Globus pallidus (tissue), 1 donor: ENCODE data around the gene PAX7.

Experiments used
- DNase-seq: peaks from one replicate; pipeline ENCODE4 v3.0.0-alpha.2; 2015; ENCODE audit warnings: low spot score

Gene PAX7

DNA sequence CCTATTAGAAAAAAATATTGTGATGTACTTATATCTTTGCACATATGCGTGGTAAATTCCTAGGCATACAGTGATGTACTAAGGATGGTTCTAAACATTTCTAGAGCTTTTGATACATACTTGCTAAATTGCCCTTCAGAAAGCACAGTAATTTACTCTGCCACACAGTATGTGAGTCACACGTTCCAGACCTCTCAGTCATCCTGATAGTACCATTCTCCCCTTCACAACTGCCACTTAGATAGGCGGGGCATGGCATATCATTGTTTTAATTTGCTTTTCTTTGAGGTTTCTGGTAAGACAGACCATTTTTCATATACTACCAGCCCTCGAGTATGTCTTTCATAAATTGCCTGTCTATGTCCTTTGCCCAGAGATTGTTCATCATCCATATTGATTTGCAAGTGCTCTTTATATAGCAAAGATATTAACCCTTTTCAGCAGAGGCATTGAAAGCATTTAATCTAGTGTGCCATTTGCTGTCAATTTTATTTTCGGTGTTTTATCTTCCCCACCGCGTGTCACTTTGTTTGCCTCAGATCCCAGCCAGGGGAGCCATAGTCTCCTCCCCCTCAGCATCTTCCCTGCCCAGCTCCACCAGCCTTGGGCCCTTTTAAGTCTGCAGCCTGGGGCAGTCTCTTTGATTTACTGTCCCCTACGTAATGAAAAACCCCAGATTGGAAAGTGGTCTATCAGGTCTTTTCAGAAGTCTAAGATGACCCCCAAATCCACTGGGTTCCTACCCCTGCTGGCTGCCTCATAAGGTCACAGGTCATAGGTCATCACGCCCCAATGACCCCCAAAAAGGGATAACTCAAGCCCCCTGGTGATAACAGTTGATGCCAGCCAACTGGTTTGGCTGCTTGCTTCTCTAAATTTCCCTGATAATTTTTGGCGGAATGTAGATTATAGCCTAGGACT, 11.8 kb upstream of the PAX7 start:
- no peak for DNase-seq

DNA sequence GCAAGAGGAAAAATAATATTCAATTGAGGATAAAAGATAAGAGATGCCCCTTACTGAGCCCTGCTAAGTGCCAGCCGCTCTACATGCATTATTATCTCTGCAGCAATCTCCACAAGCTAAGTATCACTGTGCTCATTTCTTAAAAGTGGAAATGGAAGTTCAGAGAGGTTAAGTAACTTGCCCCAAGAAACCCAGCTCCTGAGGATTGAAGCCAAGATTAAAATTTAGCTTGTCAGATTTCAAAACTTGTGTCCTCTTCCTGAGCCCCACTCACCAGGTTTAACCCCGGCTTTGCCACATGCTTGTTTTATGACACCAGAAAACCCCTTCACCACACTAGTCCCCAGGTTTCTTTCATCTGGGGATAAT, 11.2 kb upstream of the PAX7 start:
- no peak for DNase-seq

DNA sequence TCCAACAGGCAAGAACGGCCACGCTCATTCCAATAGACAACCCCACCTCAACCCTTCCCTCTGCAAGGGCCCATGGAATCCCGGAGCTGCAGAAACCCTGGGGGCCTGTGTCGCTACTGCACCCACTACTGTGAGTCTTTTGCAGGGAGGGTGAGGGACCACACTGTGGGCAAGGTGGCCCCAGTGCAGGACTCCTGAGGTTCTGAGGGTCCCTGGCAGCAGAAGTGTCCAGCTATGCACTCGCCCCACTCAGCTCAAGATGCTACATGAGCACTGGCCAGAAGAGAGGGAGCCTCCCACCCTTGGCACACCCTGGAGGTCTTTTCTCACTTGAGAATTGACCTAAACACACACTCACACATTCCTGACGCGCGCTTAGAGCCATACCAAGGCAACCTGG, 2.1 kb upstream of the PAX7 start:
- DNase-seq = no peak

DNA sequence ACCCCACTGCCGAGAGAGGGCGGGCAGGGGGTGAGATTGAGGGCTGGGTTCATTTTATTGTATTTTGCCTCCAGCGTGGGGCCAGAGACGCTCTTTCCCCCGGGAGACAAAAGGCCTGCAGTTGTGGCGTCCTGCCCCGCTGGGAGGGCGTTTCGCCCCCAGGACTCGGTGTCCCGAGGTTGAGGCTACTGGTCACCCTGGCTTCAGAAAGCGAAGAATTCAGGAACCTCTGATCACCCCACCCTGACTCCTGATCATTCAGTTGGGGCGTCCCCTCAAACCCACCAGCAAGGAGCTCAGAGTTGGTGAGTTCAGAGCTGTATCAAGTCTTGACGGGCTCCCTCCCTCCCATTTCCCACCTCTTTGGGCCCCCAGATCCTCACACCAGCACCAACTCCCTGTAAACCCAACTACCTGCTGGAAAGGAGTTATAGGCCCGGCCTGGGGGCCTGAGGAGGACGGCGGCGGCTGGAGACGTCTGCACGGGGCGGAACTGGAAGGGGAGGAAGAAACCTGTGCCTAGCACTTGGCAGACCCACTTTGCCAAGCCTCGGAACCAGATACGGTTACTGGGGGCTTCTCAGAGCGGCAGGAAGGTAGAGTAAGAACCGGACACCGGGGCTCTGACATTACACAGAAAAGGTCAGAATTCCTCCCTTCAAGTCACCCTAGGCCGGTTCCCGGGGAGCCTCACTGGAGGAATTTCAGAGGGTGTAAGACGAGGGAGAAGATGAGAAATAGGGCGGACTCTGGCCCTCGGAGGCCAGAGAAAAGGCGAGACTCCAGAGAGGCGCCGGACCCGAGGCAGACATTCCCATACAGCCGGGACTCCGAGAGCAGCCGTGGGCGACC, 761 bp upstream of the PAX7 start:
- DNase-seq = no peak

DNA sequence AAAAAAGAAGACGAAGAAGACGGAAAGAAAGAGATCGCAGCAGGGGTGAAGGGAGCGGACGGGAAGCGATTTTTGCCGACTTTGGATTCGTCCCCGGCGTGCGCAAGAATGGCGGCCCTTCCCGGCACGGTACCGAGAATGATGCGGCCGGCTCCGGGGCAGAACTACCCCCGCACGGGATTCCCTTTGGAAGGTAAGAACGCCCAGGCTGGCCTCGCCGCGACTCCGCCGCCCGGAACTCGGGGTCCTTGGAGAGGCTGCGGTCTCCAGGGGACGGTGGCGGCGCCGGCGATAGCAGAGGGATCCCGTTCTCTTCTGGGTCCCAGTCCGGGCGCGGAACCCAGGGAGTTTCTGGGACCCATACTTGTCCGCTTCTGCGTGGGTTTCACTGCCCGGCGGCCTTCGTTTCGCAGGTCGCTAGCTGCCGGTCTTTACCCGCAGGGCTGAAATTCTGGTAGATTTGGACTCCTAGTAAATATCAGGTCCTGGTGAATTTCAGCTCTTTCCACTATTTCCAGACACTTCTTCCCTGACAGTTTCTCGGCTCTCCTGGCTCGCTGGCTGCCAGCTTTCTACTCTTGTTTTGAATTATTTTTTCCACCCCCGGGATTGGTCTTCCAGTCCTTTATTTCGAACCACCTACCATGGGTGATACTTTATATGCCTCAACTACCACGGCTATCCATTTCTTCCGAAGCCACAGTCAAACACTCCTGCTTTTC, 1.0 kb downstream of the PAX7 start:
- no peak for DNase-seq

DNA sequence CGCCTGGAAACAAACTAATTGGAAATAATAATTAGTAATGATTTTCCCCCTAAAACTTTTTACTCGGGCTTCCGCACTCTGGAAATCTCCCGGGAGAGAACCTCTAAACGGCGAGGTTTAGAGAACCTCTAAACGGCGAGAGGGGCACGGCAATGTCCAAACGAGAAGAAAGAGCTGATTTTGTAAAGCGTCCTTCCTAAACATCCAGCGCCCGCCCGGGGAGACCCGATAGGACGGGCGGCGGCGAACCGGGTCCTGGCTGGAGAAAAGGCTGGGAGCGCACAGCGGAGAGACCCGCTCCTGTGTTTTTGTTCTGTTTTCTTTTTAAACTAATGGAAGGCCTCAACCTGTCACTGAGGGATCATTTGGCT, 1.6 kb downstream of the PAX7 start:
- no peak for DNase-seq

DNA sequence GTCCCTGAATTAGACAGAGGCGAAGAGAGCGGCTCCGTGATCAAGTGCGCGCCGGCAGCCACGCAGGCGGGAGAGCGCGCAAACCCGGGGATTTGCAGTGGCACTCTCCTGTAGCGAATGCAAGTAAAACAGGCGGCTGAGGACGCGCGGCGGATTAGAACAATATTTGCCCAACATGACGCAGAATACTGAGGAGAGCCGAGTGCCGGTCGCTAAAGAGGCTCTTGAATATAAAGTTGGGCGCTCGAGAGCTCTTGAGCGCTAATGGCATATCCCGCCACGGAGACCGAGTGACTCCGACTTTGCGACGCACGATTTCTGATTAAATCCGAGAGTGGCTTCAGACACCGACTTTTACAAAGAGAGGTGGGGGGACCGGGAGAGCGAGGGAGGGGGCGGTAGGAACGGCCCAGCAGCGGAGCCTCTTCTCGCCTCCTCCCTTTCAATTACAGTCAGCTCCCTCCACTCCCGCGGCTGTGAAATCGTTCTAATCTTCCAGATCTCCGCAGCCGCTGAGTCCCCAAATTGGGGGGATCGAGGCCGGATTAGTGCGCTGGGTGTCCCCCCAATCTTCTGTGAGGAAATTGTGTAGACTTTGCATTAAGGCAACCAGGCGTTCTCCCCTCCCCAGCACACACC, 2.3 kb downstream of the PAX7 start:
- DNase-seq = no peak

DNA sequence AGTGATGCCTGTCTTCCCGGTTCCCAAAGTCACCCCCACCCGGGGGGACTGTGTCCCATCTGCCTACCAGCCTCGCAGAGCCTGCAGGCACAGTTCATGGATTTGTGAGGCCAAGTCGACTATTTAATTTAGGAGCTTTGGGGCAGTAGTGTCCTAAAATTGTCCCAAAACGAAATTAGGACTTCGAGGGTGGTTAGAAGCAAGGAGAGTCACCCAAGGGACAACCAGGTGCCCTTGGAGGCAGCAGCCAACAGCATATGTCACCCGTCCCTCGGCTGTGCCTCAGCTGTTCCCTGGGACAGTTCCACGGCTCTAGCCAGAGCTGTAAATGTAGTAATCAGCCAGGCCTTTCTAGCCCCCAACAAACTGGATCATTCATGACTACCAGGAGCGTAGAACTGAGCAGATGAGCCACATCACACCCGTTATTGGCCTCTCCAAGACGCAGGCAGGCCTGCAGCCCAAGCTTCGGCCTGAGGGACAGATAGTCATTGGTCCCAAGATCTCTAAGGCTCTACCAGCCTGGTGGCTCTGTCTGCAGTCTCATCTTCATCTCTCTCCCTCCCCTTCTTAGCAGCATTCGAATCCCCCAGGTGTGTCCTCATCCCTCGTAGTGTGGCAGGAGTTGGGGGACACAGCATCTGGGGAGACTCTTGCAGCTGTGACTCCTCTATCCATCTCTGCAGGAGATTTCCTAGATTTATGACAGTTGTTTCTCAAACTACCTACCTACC, 2.9 kb downstream of the PAX7 start:
- DNase-seq = no peak

DNA sequence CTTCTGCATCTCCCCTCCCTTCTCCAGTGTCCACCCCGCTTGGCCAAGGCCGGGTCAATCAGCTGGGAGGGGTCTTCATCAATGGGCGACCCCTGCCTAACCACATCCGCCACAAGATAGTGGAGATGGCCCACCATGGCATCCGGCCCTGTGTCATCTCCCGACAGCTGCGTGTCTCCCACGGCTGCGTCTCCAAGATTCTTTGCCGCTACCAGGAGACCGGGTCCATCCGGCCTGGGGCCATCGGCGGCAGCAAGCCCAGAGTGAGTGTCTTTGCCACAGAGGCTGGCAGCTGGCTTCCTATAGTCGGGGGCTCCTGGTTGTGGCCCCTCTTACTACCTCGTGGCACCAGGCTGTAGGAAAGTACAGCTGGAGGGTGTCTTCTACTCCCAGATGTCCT, 3.6 kb downstream of the PAX7 start:
- no peak for DNase-seq

DNA sequence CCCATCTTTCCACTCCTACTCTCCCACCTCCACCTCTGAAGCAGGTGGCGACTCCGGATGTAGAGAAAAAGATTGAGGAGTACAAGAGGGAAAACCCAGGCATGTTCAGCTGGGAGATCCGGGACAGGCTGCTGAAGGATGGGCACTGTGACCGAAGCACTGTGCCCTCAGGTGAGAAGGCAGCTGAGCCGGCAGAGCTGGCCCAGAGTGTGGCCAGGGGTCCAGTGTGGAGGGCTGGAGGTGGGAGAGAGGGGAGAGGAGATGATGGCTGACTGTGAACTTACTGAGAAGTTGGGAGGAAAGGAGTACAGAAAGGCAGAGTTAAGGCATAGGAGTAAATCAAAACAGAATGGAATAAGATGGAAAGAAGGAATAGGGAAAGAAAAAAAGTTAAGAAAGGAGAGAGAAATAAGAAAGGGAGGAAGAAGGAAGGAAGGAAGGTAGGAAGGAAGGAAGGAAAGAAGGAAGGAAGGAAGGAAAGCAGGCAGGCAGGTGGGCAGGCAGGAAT, 4.5 kb downstream of the PAX7 start:
- DNase-seq = no peak

DNA sequence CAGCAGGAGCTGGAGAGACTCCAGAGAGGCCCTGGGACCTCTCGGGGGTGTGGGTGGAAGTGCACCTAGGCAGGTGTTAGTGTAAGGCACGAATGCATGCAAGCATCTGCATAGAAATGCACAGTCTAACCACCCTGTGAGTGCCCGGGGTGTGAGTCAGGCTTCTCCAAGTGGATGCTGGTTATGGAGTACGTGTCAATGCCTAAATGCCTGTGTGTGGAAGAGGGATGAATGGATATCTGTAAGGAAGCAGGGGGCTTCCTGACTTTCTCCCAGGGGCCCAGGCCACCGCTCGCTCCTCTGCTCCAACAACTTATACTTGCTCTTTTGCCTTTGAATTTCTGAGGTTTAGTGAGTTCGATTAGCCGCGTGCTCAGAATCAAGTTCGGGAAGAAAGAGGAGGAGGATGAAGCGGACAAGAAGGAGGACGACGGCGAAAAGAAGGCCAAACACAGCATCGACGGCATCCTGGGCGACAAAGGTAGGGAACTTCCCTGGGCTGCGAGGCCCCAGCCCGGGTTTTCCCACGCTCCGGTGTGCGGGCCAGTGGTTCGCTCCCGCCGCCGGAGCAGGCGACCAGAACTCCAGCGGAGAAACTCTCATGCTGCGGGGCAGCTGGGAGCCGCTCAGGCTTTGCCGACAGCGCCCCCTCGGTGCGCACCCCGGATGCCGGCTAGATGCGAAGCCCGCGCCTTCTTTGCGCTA, 5.4 kb downstream of the PAX7 start:
- DNase-seq = no peak

DNA sequence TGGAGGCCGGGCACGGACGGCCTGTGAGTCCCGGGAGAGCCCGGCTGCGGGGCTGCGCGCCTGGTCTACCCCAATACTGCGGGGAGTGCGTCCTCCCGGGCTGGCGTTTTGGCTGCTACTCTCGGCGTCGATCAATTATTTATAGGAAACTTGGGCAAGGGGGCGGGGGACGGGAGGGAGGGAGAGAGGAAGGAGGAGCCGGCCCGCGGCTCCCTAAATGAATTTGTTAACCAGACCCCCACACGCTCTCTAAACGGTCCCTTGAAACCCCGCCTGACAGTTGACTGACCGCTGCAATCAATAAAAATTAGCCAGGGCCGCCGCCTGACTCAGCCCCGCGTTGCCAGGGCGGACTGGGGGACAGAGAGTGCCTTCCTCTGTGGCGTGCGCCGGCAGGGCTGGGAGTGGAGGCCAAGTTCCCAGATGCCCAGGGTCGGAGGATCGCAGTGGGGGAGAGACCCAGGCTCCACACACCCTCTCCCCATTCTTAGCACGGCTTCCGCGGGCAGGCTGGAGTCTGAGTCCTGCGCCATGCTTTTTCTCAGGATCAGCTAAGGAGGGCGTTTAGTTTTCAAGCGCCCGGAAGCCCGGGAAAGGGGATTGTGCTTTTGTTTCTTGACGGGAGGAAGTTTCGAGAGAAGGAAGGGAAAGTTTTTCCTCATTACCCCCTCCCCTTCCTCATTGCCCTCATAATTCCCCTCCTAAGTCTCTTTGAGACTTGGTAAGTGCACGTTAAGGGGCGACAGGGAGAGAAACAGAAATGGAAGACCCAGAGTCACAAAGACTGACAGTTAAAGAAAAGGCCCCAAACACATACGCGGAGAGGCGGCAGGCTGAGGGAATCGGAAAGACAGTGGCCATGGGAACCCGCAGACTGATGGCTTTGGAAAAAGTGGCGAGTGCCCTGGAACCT, 6.2 kb downstream of the PAX7 start:
- DNase-seq = no peak

DNA sequence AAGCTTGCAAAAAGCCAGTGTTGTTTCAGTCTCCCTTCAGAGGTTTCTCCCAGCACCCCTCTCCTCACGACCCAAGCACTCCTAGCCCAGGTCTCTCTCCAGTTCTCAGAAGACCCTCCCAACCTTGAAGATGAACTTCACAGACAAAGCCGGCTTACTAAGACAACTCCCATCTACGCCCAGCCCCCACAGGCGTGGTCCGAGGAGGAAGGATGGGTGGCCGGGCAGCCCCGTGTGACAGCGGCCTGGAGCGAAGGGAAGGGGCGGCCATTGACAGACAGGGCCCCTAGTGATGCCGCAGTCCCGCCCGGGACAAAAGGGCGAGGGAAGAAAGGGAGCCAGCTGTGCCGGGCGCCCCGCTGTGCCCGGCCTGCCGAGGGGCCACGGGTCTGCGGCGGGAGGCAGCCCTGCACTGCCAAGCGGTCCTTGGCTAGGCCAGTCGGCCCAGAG, 6.9 kb downstream of the PAX7 start:
- DNase-seq = no peak

DNA sequence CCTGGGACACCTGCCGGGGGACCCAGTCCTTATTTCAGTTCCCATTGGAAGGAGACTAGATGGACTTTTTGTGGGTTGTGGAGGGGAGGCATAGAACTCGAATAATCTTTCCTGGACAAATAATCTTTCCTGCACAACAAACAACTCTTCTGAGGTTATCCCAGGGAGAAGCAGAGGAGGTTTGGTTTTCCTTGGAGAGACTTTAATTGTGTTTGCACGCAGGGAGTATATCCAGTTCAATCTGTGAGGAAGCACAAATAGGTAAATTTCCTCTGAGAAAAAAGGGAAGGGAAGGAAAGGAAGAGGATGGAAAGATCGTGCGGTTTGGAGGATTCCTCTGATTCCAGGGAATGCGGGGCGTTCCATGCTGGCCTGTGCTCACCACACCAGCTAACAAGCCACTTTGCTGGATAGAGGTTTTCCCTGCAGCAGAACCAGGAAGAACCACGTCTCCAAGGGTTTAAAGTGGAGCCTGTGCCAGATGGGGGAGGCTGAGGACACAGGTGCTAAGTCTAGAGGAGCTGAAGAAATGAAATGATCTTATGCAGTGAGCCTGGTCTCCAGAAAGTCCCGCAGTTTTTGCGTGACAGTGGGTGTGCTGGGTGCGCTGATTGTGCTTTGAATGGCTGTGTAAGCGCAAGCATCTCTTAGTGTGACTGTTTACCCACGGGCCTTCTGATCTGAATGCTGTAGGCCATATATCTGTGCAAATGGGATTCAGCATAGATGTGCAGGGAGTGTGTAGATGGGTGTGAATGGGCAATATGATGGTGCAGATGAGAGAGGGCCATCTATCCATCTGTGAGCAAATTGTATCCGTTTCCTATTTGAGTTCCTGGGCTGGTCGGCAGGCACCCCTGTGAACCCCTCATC, 7.6 kb downstream of the PAX7 start:
- DNase-seq = no peak

DNA sequence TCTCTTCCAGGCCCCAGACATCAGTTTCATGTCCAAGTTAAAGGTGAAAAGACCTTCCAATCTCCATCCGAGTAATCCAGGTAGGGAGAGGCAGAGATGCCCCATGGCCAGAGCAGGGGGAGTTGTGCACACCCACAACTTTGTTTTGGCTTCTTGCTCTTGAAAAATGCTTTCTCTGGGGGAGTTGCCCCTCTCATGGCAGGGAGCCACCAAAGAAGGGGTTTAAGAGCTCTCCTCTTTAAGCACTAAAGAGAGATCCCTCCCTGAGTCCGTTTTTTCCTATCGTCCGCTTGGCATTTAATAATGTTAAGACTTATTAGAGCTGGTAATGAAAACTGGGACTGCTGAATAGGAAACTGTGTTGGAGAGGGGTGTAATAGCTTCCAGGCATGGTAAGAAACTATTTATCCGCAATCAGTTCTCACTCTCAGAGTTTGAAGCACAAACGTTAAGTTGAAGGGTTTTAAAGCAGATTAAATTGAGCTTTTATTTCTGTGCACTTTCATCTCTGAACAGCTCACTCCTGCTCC, 8.3 kb downstream of the PAX7 start:
- DNase-seq = no peak

DNA sequence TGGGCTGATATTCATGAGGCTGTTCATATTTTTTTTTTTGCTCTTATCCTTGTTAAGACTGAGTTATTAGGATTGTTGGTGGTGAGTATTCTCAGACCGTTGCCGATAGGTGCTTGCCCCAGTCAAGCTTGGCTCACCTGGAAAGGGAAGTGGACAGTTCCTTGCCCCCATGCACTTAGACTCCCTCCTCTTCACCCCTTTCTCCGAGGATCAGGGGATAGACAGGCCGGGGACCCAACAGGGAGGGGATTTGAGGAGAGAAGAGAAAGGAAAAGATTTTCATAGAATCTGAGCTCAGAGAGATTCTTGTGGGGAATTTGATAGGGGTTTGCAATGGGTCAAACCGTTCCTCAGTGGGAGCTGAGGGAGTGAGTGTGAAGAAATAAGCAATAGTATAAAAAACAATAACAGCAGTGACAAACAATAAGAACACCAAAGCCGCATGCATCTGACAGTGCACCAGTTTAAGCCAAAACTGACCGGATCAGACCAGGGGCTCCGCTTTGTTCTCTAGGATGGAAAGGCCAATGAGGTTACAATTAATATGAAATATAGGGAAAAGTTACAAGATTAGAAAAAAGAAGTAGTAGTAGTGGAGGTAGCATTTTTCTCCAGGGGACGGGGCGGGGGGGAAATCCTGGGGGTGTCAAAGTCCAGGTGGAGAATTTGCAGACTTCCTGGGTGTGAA, 8.9 kb downstream of the PAX7 start:
- no peak for DNase-seq

DNA sequence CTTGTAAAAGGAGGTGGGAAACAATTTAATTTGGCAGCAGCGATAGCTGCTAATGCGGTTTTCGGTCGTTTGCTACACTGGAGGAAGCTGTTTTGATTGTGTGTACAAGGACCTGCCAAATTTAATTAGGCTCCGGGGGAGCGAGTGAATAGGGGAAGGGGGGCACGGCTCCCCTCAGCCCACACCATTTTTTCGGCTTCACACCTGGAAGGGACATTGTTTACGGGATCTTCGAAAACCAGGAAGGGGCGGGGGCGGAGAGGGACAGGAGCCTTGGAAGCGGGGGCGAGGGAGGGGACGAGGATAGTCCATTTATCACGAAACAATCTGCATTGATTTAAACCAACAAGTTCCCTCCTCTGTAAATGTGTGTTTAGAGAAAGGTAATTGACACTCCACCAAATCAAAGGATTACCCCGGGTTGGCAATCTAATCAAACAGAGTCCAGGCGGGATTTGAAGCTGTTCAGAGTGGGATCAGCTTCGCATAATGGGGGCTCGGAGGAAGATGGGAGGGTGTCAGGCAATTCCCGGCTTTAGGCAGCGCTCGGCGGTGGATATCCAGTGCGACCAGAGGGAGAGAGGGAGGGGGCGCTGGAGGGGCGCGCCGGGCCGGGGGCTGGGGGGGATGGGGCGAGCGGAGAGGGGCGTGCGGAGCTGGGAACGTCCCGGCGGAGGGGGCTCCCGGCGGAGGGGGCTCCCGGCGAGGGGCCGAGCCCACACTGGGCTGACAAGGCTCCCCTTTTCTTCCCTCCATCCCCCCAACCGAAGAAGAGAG, 9.8 kb downstream of the PAX7 start:
- DNase-seq = no peak
